SK-N-SH (cell line): ENCODE measurements around the gene DDX46.
A peak's percentile ranks its signal among the peaks of the same experiment; 100 is the strongest.

Source experiments
- CTCF ChIP-seq: fragments of 200-600 bp; sonication (generic); IDR thresholded peaks from 2 replicates; pipeline ENCODE4 v1.6.1; 2017; ENCODE audit warnings: antibody characterized with exemption, mild to moderate bottlenecking, moderate library complexity
- ELF1 ChIP-seq: IDR thresholded peaks from 2 replicates; pipeline ENCODE4 v1.4.0; 2012
- EP300 ChIP-seq, 2 experiments: IDR thresholded peaks; 2 replicates each; pipeline versions ENCODE4 v1.4.0 to v1.6.1; 2012; ENCODE audit warnings: borderline replicate concordance in 1 of 2, low read depth in 1 of 2, low read length in 1 of 2
- FOXJ3 ChIP-seq: sonication (generic); formaldehyde crosslinking; IDR thresholded peaks from 2 replicates; pipeline ENCODE4 v1.5.1; 2020; ENCODE audit warnings: mild to moderate bottlenecking, missing genetic modification reagents
- GABPA ChIP-seq: IDR thresholded peaks from 2 replicates; pipeline ENCODE4 v1.4.0; 2012; ENCODE audit warnings: low read depth, mild to moderate bottlenecking
- JUND ChIP-seq: IDR thresholded peaks from 2 replicates; pipeline ENCODE4 v1.4.0; 2012
- MAX ChIP-seq: IDR thresholded peaks from 2 replicates; pipeline ENCODE4 v1.4.0; 2012; ENCODE audit warnings: low read depth
- MEF2A ChIP-seq: IDR thresholded peaks from 2 replicates; pipeline ENCODE4 v1.4.0; 2012; ENCODE audit warnings: low read depth, borderline replicate concordance
- MXI1 ChIP-seq: IDR thresholded peaks from 2 replicates; pipeline ENCODE4 v1.6.1; 2012; ENCODE audit warnings: mild to moderate bottlenecking, low read depth, low read length, improper control_type of control experiment
- POLR2AphosphoS5 ChIP-seq: IDR thresholded peaks from 2 replicates; pipeline ENCODE4 v1.6.1; 2012; ENCODE audit warnings: low read depth, low read length
- RAD21 ChIP-seq: IDR thresholded peaks from 2 replicates; pipeline ENCODE4 v1.6.1; 2012; ENCODE audit warnings: mild to moderate bottlenecking, low read length
- RCOR1 ChIP-seq: fragments of 150-350 bp; IDR thresholded peaks from 2 replicates; pipeline ENCODE4 v1.6.1; 2017; ENCODE audit warnings: antibody characterized with exemption, low read length
- TAF1 ChIP-seq: IDR thresholded peaks from 2 replicates; pipeline ENCODE4 v1.6.1; 2012; ENCODE audit warnings: low read depth, mild to moderate bottlenecking, low read length, moderate library complexity, borderline replicate concordance
- TCF12 ChIP-seq: IDR thresholded peaks from 2 replicates; pipeline ENCODE4 v1.4.0; 2012

- TF ChIP-seq CTCF = no peak
- TF ChIP-seq MXI1 = peak; percentile 41; the same call in 1 of the 2 replicates
- TF ChIP-seq TAF1 = peak; percentile 15; the same call in 1 of the 2 replicates
- TF ChIP-seq POLR2AphosphoS5 = peak; percentile 65
- TF ChIP-seq RAD21 = no peak
- TF ChIP-seq GABPA = no peak
- peak; percentile 52; the same call in 1 of the 2 replicates for TF ChIP-seq MAX
- peak; percentile 48; the same call in 1 of the 2 replicates for TF ChIP-seq TCF12
- TF ChIP-seq FOXJ3 (CRISPR knock-in tag) = no peak
- TF ChIP-seq MEF2A = no peak
- no peak for TF ChIP-seq EP300 (IDR thresholded peaks at IDR 0.05; ENCODE audit: borderline replicate concordance in 1 of 2, low read depth in 1 of 2, low read length in 1 of 2)
- TF ChIP-seq RCOR1 = peak; percentile 48; the same call in 1 of the 2 replicates
- no peak for TF ChIP-seq ELF1
- peak; percentile 45 for TF ChIP-seq JUND
Observed at GRCh38 chr5:134874831-134875655, 116.5 kb downstream of the DDX46 start.
